A549 treated with dexamethasone at 1 μM for 4 hours (cell line): ENCODE measurements around the gene RYR1. TPM values are rescaled to one million over a fixed set of nuclear protein-coding genes. Genes with fewer than 3 reads are reported as not detected.

Source experiments
- total RNA-seq: library from RNA; stranded (reverse); fragments of 200-300 nt; extraction: Qiagen RNA extraction; gene quantifications from 5 replicates; pipeline ENCODE4 v1.2.3, GENCODE V29; 2022

The RYR1 gene
- 5.2 to 7.6 TPM (median 6.3 TPM) in 5 replicates for total RNA-seq

DNA sequence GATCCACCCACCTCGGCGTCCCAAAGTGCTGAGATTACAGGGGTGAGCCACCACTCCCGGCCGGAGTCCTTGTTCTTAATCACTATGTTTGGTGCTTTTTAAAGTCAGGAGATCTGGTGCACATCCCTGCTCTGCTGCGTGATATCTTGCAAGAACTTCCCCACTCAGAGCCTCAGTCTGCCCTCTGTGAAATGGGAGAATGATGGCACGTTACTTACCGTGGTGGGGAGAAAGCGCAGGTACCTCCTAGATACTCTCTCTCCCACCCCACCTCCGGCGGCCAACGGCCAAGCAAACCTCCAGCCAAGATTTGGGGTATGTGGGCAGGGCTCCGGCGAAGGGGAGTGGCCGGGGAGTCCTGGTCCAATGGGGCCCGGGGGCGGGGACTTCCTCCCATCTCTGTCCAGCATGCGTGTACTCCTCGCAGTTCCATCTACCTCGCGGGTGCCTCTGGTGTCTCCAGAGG, at the start of gene RYR1:
Gene RYR1 (plus strand): TSS at position 424 of the 466 bp plus-strand sequence. CDS start 139 bp downstream, outside the sequence.

GRCh38 chr19:38387550-38388348, 45.7 kb upstream of the RYR1 start, which contains the start of gene GGN:
TSS of gene GGN (minus strand) at chr19:38388034. CDS start at chr19:38387261, 773 bp downstream.

DNA sequence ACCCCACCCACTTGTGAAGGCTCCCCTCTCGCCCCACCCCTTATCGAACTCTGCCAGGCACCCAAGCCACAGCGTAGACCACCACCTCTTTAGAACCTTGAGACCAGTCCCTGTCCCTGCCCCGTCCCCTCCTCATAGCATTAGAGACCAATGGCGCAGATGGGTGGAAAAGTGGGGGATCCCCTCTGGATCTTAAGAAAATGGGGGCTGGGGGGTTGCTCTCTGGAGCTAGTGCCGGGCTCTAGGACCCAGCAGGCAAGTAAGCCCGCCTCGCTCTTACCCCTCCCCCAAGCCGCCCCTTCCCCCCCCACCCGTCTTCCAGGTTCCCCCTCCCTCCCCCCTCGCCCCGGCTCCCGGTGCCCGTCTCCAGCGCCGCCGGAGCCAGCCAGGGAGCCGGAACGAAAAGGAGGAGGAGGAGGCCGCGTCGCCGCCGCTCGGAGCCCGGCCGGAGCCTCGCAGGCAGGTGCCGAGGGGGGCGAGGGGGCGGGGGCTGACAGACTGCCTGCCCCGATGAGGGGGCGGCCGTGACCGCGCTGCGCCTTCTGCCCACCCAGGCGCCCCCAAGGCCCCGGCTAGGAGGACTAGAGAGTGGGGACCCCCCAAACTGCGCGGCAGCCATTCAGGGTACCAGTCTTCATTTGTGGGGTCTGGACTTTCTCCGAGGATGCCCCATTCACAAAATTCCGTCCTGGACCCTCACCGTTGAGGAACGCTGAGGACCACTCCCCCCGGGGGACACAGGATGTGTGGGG, 45.0 kb upstream of the RYR1 start, which contains the start of gene SPRED3:
Gene SPRED3 (plus strand): TSS at position 349 of the 752 bp plus-strand sequence. CDS start 1,606 bp downstream, outside the sequence.

DNA sequence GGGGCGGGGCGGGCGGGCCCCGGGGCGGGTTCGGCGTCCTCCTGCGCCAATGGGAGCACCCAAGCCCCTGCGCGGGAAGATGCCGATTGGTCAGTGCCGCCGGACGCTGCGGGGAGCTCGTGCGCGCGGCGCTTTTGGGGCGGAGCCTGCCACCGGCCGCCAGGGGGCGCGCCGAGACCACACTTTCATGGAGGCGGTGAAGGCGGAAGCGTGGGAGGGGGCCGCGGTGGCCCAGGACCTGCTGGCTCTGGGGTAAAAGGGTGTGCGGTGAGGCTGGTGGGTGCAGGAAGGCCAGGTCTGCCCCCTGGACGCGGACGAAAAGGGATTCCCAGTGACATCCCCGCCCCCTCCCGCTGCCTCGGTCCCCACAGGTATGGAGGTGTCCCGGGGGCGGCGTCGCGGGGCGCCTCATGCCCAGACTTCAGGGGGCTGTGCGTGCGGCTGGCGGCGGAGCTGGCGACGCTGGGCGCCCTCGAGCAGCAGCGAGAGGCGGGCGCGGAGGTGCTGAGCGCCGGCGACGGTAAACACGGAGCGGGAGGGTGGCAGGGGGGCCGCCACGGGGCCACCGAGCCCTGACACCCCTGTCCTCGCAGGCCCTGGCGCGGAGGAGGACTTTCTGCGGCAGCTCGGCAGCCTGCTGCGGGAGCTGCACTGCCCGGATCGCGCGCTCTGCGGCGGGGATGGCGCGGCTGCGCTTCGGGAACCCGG, 30.4 kb upstream of the RYR1 start, which contains the start of gene FAM98C:
Gene FAM98C (plus strand): TSS at position 127 of the 708 bp plus-strand sequence. CDS start 61 bp downstream, at position 188.

DNA sequence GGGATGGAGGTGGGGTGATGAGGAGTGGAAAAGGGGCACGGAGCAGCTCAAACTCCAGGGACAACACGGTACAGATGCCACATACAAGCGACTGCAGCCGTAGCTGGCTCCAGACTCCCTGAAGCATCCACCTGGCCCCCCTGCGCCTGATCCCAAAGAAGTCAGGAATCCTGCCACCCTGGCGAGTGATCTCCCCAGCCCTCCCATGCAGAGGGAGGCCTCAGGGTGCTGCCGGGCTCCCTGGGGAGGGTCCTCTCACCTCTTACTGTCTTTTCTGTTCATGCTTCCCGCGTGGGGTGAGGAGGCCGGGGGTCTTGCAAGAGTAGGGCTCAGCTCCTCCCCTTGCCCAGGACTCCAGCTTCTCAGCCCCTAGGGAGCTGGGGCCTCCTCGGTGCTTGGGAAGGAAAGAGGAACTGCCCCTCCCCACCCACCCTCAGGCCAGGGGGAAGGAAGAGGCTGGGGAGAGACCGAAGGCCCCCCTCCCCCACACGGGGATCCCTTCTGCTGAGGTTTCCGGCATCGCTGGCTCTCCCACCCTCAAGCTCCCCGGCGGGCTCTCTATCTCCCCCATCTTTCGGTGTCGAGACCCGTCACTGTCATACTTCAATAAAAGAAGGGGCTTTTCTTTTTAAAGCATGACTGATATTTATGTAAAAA, 7.6 kb upstream of the RYR1 start, which contains the start of gene RASGRP4:
Gene RASGRP4 (minus strand): TSS at position 410 of the 657 bp plus-strand sequence. CDS start 128 bp downstream, at position 282.

GRCh38 chr19:38617764-38618589, 184.5 kb downstream of the RYR1 start, which contains the start of gene MAP4K1:
TSS of gene MAP4K1 (minus strand) at chr19:38617953. CDS start at chr19:38617895, 58 bp downstream.

GRCh38 chr19:38618590-38619360, 185.3 kb downstream of the RYR1 start, which contains the start of gene EIF3K:
TSS of gene EIF3K (plus strand) at chr19:38619188. CDS start at chr19:38619269, 81 bp downstream.

Other genes starting within 250 kb of the RYR1 start
- gene DPF1, start 209.5 kb upstream of the RYR1 start, total RNA-seq = 3.7 to 5.1 TPM (median 4.8 TPM) in 5 replicates
- 62.8 to 91.7 TPM (median 82.0 TPM) in 5 replicates for gene PPP1R14A, start 177.3 kb upstream of the RYR1 start, total RNA-seq
- 246 to 303 TPM (median 282 TPM) in 5 replicates for gene SPINT2, start 169.1 kb upstream of the RYR1 start, total RNA-seq
- gene C19orf33, start 129.4 kb upstream of the RYR1 start, total RNA-seq = 563 to 655 TPM (median 615 TPM) in 5 replicates
- 96.8 to 131 TPM (median 122 TPM) in 5 replicates for gene YIF1B, start 117.7 kb upstream of the RYR1 start, total RNA-seq
- 3.6 to 5.0 TPM (median 4.6 TPM) in 5 replicates for gene KCNK6, start 113.8 kb upstream of the RYR1 start, total RNA-seq
- gene CATSPERG, start 97.9 kb upstream of the RYR1 start, total RNA-seq = 0.60 to 1.6 TPM (median 1.1 TPM) in 5 replicates
- gene PSMD8, start 59.1 kb upstream of the RYR1 start, total RNA-seq = 441 to 488 TPM (median 469 TPM) in 5 replicates
- 0.06 to 0.72 TPM (median 0.35 TPM) in 5 replicates for gene GGN, start 45.7 kb upstream of the RYR1 start, total RNA-seq
- 1.4 to 3.2 TPM (median 2.0 TPM) in 5 replicates for gene SPRED3, start 45.0 kb upstream of the RYR1 start, total RNA-seq
- 15.6 to 24.4 TPM (median 21.2 TPM) in 5 replicates for gene FAM98C, start 30.6 kb upstream of the RYR1 start, total RNA-seq
- gene RASGRP4, start 7.5 kb upstream of the RYR1 start, total RNA-seq = 0.11 to 0.26 TPM (median 0.19 TPM) in 5 replicates
- gene MAP4K1, start 184.3 kb downstream of the RYR1 start, total RNA-seq = 0.61 to 1.3 TPM (median 0.87 TPM) in 5 replicates
- gene EIF3K, start 185.5 kb downstream of the RYR1 start, total RNA-seq = 703 to 886 TPM (median 726 TPM) in 5 replicates
- gene ACTN4, start 214.0 kb downstream of the RYR1 start, total RNA-seq = 774 to 1,271 TPM (median 1,229 TPM) in 5 replicates